Natural killer cell (primary cell): ENCODE measurements around the gene IMPDH2. TPM values are rescaled to one million over a fixed set of nuclear protein-coding genes. Genes with fewer than 3 reads are reported as not detected.

Experiments used
- ATAC-seq, 3 donors: fragments of 150-1000 bp in 2 of 3; fragments of 200-7000 bp in 1 of 3; cut with Tn5 transposase; 1 replicate in 1 of 3; 2 replicates in 2 of 3; pipeline ENCODE4 v1.10.0; 2021; ENCODE audit warnings: mild to moderate bottlenecking in 2 of 3, moderate library complexity in 2 of 3
- DNase-seq, 2 donors: peaks; one replicate each; pipeline versions ENCODE4 v3.0.0 to v3.0.0-alpha.2; 2013 to 2021; ENCODE audit warnings: mixed read lengths in 1 of 2
- H3K27ac ChIP-seq: one replicate; pipeline ENCODE4 v1.5.1; 2013; ENCODE audit warnings: mild to moderate bottlenecking, low read length
- H3K27me3 ChIP-seq: one replicate; pipeline ENCODE4 v1.6.1; 2013; ENCODE audit warnings: low read length; ENCODE audit not compliant: control insufficient read depth, insufficient read depth
- H3K36me3 ChIP-seq: one replicate; pipeline ENCODE4 v1.6.1; 2013; ENCODE audit warnings: low read length; ENCODE audit not compliant: control insufficient read depth, insufficient read depth
- H3K4me1 ChIP-seq: one replicate; pipeline ENCODE4 v1.6.1; 2013; ENCODE audit warnings: low read length; ENCODE audit not compliant: control insufficient read depth, insufficient read depth
- H3K4me3 ChIP-seq: one replicate; pipeline ENCODE4 v1.5.1; 2013; ENCODE audit warnings: low read length
- H3K9me3 ChIP-seq: one replicate; pipeline ENCODE4 v1.6.1; 2013; ENCODE audit warnings: low read length; ENCODE audit not compliant: control insufficient read depth, insufficient read depth
- H3K27ac Mint-ChIP-seq, 2 donors: one replicate each; pipeline ENCODE4 v1.8.0; 2022; ENCODE audit warnings: mild to moderate bottlenecking in 2 of 2, mixed read lengths in 2 of 2, moderate library complexity in 1 of 2
- H3K27me3 Mint-ChIP-seq, 2 donors: one replicate each; pipeline ENCODE4 v1.8.0; 2022; ENCODE audit warnings: low read depth in 2 of 2, mixed read lengths in 2 of 2
- H3K36me3 Mint-ChIP-seq: one replicate; pipeline ENCODE4 v1.8.0; 2022; ENCODE audit warnings: mixed read lengths
- H3K4me1 Mint-ChIP-seq, 2 donors: one replicate each; pipeline ENCODE4 v1.8.0; 2022; ENCODE audit warnings: mixed read lengths in 2 of 2
- H3K4me3 Mint-ChIP-seq: one replicate; pipeline ENCODE4 v1.8.0; 2022; ENCODE audit warnings: mild to moderate bottlenecking, moderate library complexity, mixed read lengths
- H3K9me3 Mint-ChIP-seq, 2 donors: one replicate each; pipeline ENCODE4 v1.8.0; 2022; ENCODE audit warnings: mixed read lengths in 2 of 2
- WGBS: methylation state at CpG from one replicate; pipeline ENCODE4 v1.1.7; 2013; ENCODE audit warnings: missing lambda C conversion rate; ENCODE audit not compliant: insufficient coverage; 5-methylcytosine and 5-hydroxymethylcytosine counted together
- intact Hi-C: fragments of 100-400 bp; cut with micrococcal nuclease; formaldehyde crosslinking; loops from one replicate; pipeline ENCODE4 v1.14.2; 2022
- total RNA-seq, 4 donors: library from RNA; stranded (reverse); fragments of 120-200 nt in 1 of 4; gene quantifications; one replicate each; pipeline versions ENCODE4 v1.2.3 to v1.2.4, GENCODE V29; 2013 to 2022
- TF ChIP-seq, protein P1 (sequence below): fragments of 200-600 bp; IDR thresholded peaks from one replicate; pipeline ENCODE4 v1.8.0; 2022; ENCODE audit warnings: antibody characterized with exemption

The IMPDH2 gene
- total RNA-seq, 3 donors from 2014 or later (not counting 1 experiment from before 2014, with no cell fraction given): 45.6 to 85.7 (median 50.0) TPM

DNA sequence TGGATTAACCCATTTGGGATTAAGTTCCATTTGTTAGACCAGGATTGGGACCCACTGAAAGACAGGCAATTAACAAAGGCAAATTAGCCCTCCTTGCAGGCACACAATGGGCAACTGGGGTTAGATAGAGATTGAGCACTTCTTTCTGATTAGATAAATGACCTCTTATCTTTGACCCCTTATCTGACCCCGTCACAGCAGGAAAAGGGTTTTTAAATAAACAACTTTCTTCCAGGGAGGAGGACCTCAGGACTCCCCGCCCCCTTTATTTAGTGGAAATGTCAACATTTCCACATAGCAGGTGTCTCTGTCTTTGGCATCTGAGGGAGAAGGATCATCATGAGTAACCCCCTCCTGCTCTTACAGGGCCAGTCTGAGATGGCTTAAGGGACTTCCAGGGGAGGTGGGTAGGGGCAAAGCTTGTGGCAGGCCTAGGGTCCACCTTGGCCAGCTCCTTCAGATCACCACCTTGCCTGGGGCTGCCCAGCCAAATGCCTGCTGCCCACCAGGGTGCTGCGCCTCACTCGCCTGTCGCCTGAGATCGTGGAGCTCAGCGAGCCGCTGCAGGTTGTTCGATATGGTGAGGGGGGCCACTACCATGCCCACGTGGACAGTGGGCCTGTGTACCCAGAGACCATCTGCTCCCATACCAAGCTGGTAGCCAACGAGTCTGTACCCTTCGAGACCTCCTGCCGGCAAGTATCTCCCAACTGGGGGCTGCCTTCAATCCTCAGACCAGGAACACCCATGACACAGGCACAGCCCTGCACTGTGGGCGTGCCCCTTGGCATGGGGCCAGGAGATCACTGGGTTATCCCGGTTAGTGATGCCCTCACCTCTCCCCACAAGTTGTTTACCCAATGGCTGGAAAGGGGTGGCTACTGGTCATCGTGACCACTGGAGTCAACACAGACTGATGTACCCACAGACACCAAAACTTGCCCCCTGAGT lies 24.6 kb downstream of the IMPDH2 start:
- Mint-ChIP-seq H3K4me3 (no peak overlapping the region), H3K36me3 (no peaks in the 10 kb centered on the region), H3K9me3 (no peaks in the 10 kb centered on the region), H3K27ac (no peak overlapping the region), H3K4me1 (peaks cover 24% of the 10 kb centered on the region in 2 donors), H3K27me3 (no peaks in the 10 kb centered on the region)
- Histone ChIP-seq H3K9me3 (no peaks in the 10 kb centered on the region), H3K4me3 (no peak overlapping the region), H3K27me3 (no peaks in the 10 kb centered on the region), H3K4me1 (peaks cover 20% of the 10 kb centered on the region), H3K27ac (no peak overlapping the region), H3K36me3 (no peaks in the 10 kb centered on the region)
- no peak for DNase-seq
- intact Hi-C loops: loop anchor here (5.0 kb wide), 2 partner anchors 87 to 88 kb away; partner anchors contain the start of genes ARIH2 and QRICH1
- TF ChIP-seq, protein P1, sequence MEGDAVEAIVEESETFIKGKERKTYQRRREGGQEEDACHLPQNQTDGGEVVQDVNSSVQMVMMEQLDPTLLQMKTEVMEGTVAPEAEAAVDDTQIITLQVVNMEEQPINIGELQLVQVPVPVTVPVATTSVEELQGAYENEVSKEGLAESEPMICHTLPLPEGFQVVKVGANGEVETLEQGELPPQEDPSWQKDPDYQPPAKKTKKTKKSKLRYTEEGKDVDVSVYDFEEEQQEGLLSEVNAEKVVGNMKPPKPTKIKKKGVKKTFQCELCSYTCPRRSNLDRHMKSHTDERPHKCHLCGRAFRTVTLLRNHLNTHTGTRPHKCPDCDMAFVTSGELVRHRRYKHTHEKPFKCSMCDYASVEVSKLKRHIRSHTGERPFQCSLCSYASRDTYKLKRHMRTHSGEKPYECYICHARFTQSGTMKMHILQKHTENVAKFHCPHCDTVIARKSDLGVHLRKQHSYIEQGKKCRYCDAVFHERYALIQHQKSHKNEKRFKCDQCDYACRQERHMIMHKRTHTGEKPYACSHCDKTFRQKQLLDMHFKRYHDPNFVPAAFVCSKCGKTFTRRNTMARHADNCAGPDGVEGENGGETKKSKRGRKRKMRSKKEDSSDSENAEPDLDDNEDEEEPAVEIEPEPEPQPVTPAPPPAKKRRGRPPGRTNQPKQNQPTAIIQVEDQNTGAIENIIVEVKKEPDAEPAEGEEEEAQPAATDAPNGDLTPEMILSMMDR: no peak
- 96% methylated on average over 15 of the region's 16 CpGs for WGBS
- ATAC-seq: no peak

DNA sequence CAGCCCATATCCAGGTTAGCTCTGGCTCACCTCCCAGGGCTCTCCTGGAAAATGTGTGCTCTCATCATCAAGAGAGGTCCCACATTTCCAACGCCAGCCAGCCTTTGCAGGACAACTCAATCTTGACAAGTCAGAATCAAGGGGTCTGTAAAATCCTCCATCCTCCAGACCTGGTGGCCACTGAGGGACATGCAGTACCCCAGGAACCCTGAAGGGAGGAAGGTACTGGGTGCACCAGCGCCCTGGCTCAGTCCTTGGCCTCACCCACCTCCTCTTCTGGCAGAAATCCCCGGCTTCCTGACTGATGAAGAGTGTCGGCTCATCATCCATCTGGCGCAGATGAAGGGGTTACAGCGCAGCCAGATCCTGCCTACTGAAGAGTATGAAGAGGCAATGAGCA lies 28.0 kb downstream of the IMPDH2 start:
- H3K9me3 ChIP-seq: no peaks in the 10 kb centered on the region
- Mint-ChIP-seq H3K27me3 (no peaks in the 10 kb centered on the region), H3K9me3 (no peaks in the 10 kb centered on the region), H3K4me3 (no peak overlapping the region), H3K27ac (no peak overlapping the region), H3K4me1 (peaks cover 0 to 4% of the 10 kb centered on the region in 2 donors), H3K36me3 (no peaks in the 10 kb centered on the region)
- H3K4me1 ChIP-seq: peaks cover 4% of the 10 kb centered on the region
- H3K36me3 ChIP-seq: no peaks in the 10 kb centered on the region
- TF ChIP-seq, protein P1: no peak
- no peak overlapping the region for H3K27ac ChIP-seq
- no peak for DNase-seq
- WGBS: 97% methylated on average over 5 of the region's 6 CpGs
- H3K4me3 ChIP-seq: no peak overlapping the region
- no peaks in the 10 kb centered on the region for H3K27me3 ChIP-seq
- ATAC-seq: no peak
- intact Hi-C loops: no loop called here

DNA sequence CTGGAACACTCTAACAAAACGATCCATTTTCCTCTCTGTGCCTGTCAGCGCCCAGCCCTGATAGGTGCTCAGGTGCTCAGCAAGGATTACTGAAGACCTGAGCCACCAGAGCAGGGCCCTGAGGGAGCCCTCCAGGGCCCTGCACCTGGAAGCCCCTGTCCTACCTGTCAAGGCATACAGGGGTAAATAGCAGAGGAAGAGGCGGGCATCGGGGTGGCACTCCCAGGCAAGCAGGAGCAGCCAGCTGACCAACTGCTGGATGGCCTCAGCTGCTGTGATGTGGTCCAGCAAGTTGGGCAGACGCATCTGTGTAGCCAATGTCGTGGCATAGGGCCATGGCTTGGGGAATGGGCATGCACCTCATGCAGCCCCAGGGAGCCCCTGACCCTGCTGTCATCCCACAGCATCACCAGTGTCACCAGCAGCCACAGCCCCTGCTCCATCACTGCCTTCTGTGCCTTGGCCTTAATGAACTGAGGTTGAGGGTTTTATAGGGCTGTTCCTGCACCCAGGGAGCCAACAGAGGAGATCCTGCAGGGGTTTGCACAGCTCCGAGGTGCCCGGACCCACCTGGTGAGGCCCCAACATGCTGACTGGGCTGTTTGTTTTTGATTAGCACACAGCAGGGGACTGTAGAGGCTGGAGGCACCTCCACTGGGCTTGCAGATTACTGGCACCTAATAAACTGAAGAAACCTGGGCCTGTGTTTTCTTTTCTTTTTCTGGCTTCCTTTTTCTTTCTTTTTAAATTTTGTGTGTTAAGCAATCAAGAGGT lies 29.9 kb downstream of the IMPDH2 start:
- ATAC-seq (no peak), DNase-seq (no peak)
- Histone ChIP-seq H3K4me1 (no peaks in the 10 kb centered on the region), H3K9me3 (no peaks in the 10 kb centered on the region), H3K27ac (no peak overlapping the region), H3K4me3 (no peak overlapping the region), H3K27me3 (no peaks in the 10 kb centered on the region), H3K36me3 (no peaks in the 10 kb centered on the region)
- no peak overlapping the region for H3K4me3 Mint-ChIP-seq
- H3K4me1 Mint-ChIP-seq: peaks cover 8% of the 10 kb centered on the region in 2 donors
- intact Hi-C loops: no loop called here
- TF ChIP-seq, protein P1: no peak
- no peaks in the 10 kb centered on the region for H3K36me3 Mint-ChIP-seq
- no peaks in the 10 kb centered on the region for H3K9me3 Mint-ChIP-seq
- H3K27me3 Mint-ChIP-seq: no peaks in the 10 kb centered on the region
- WGBS: 95% methylated on average over 8 of the region's 8 CpGs
- peak overlapping the region in 1 of 2 donors; percentile 6 for H3K27ac Mint-ChIP-seq
